ENCODE results near the gene GLCE. TPM values are rescaled to one million over a fixed set of nuclear protein-coding genes. Genes with fewer than 3 reads are reported as not detected.
A peak's percentile ranks its signal among the peaks of the same experiment; 100 is the strongest.

GLCE gene
- total RNA-seq, 4 donors from 2014 or later = 12.9 to 23.5 (median 15.4) TPM

DNA sequence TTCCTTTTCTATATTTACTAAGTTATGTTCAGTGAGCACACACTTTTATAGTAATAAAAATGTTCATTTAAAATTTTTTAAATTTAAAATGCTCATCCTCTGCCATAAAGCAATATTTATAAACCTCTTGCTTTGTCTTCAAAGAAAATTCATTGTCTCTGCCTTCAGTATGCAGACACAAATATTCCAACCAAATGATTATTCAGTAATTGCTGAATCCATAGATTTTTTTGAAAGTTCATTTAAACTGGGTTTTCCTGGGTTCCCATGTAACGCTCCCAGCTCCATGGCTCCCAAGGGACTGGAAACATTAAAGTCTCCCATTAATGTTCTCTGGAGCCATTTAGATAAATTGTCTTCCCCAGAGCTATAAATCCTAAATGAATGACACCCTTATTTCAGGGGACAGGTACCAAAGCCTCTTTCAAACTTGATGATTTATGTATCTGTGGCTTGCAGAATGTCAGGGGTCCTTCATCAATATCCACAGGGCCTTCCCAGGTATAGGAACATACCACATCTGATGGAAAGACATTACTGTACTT, 15.2 kb upstream of the GLCE start:
- DNase-seq (ENCODE audit: low spot score) (no peak), ATAC-seq (ENCODE audit: low FRiP score) (no peak)
- TF ChIP-seq, protein P1, sequence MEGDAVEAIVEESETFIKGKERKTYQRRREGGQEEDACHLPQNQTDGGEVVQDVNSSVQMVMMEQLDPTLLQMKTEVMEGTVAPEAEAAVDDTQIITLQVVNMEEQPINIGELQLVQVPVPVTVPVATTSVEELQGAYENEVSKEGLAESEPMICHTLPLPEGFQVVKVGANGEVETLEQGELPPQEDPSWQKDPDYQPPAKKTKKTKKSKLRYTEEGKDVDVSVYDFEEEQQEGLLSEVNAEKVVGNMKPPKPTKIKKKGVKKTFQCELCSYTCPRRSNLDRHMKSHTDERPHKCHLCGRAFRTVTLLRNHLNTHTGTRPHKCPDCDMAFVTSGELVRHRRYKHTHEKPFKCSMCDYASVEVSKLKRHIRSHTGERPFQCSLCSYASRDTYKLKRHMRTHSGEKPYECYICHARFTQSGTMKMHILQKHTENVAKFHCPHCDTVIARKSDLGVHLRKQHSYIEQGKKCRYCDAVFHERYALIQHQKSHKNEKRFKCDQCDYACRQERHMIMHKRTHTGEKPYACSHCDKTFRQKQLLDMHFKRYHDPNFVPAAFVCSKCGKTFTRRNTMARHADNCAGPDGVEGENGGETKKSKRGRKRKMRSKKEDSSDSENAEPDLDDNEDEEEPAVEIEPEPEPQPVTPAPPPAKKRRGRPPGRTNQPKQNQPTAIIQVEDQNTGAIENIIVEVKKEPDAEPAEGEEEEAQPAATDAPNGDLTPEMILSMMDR (IDR thresholded peaks at IDR 0.05) = no peak

DNA sequence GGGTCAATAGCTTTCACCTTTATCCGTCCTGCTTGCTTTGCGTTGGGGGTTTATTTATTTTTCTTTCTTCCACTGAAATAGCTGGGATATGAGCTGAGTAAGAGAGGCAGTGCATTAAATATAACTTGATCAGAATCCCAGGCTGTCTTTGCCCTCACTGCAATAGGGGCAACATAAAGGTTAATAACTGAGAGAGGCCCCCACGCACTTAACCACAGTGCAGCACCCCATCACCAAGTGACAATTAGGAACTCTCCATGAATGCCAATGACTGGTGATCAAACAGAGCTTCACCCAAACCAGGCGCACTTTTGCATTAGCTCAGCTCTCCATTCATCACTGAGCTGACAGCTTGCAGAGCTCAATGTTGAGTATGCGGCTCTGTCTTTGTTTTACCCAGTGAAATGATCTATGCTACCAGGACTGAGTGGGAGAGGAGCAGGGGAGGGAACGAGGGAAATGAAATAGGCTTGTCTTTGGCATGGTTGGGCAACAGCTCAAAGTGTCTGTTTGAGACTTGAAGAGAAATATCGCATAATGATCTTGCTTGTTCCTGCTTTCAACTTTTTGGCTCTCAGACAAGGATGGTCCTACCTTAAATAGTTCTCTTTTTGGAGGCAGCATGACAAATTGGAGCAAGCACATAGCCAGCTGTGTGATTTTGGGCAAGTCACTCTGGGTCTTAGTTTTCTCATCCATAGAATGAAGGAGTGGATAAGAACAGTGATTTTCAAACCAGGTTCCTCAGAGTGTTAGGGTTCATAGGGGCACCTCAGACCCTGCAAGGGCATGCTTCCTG, 14.5 kb upstream of the GLCE start:
- TF ChIP-seq, protein P1 (IDR thresholded peaks at IDR 0.05) = no peak
- peak; percentile 68 for ATAC-seq (ENCODE audit: low FRiP score)
- DNase-seq (ENCODE audit: low spot score) = no peak

- ATAC-seq (ENCODE audit: low FRiP score) (no peak), DNase-seq (ENCODE audit: low spot score) (no peak)
- TF ChIP-seq, protein P1 (IDR thresholded peaks at IDR 0.05) = no peak
Measured at GRCh38 chr15:69146724-69147435, 13.6 kb upstream of the GLCE start.

GRCh38 chr15:69148465-69148864, 12.0 kb upstream of the GLCE start:
- ATAC-seq (ENCODE audit: low FRiP score) = no peak
- DNase-seq (ENCODE audit: low spot score) = no peak
- TF ChIP-seq, protein P1 (IDR thresholded peaks at IDR 0.05) = no peak

- ATAC-seq (ENCODE audit: low FRiP score) (no peak), DNase-seq (ENCODE audit: low spot score) (no peak)
- TF ChIP-seq, protein P1 (IDR thresholded peaks at IDR 0.05) = no peak
Measured at GRCh38 chr15:69149163-69149562, 11.3 kb upstream of the GLCE start.

DNA sequence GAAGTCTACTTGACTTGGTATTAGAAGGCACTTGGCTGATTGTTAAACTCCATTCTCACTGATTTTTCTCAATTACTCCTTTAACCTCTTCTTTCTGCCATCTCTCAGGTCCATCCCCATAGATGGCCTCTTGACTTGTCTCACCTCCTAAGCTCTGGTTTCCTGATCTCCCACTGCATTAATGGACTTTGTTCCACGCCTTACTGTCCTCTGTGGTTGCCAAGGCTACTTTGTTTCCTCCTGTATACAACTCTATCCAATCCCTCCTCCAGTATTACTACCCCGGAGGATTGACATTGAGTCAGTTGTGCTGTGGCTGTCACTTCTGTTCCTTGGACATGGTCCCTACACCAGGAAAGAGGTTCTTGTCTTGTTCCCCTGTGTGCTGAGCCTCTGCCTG, 10.6 kb upstream of the GLCE start:
- ATAC-seq (ENCODE audit: low FRiP score) (no peak), DNase-seq (ENCODE audit: low spot score) (no peak)
- TF ChIP-seq, protein P1 (IDR thresholded peaks at IDR 0.05) = no peak

Data from omental fat pad (tissue), 4 donors.